VCaP (cell line): ENCODE data around the gene SALL4.
"Not testable (repeated sequence)": the region's sequence is repeated elsewhere in the genome, so short reads cannot be mapped to it uniquely, and the experiment has no call there.

ENCODE experiments used
- H3K27ac ChIP-seq: fragments of 450-650 bp; 2 replicates; pipeline ENCODE4 v1.5.1; 2017
- CTCF ChIP-seq: fragments of 450-650 bp; conservative IDR thresholded peaks from 2 replicates; pipeline ENCODE4 v1.5.1; 2017; ENCODE audit warnings: mild to moderate bottlenecking, moderate library complexity

SALL4 gene

GRCh38 chr20:51831866-51832265 lies 29.5 kb upstream of the SALL4 start:
- TF ChIP-seq CTCF = no peak
- peak overlapping the region; percentile 86 for H3K27ac ChIP-seq

- H3K27ac ChIP-seq = peak overlapping the region; percentile 86
- no peak for TF ChIP-seq CTCF
Observed at GRCh38 chr20:51830538-51830937, 28.2 kb upstream of the SALL4 start.

- H3K27ac ChIP-seq = no peak overlapping the region
Observed at GRCh38 chr20:51828762-51829161, 26.4 kb upstream of the SALL4 start.

GRCh38 chr20:51826372-51826771 lies 24.1 kb upstream of the SALL4 start:
- H3K27ac ChIP-seq = no peak overlapping the region
- TF ChIP-seq CTCF = no peak

More at GRCh38 chr20:51828762-51829161, 26.4 kb upstream of the SALL4 start:
- TF ChIP-seq CTCF = no peak

- no peak overlapping the region for H3K27ac ChIP-seq
- TF ChIP-seq CTCF = no peak
Observed at GRCh38 chr20:51818479-51819008, 16.2 kb upstream of the SALL4 start.

GRCh38 chr20:51816856-51817255 lies 14.5 kb upstream of the SALL4 start:
- not testable (repeated sequence) for H3K27ac ChIP-seq

GRCh38 chr20:51815383-51816076 lies 13.2 kb upstream of the SALL4 start:
- no peak overlapping the region for H3K27ac ChIP-seq
- TF ChIP-seq CTCF = no peak

- TF ChIP-seq CTCF = no peak
- H3K27ac ChIP-seq = no peak overlapping the region
Observed at GRCh38 chr20:51812861-51813260, 10.5 kb upstream of the SALL4 start.
